K562 (cell line): ENCODE data around the gene TMEM164. TPM values are rescaled to one million over a fixed set of nuclear protein-coding genes. Genes with fewer than 3 reads are reported as not detected.

Experiments used
- KAT7 ChIP-seq: sonication (generic); formaldehyde crosslinking; IDR thresholded peaks from 2 replicates; pipeline ENCODE4 v1.8.0; 2022; ENCODE audit warnings: missing genetic modification reagents, mild to moderate bottlenecking, borderline replicate concordance
- RBM17 ChIP-seq: fragments of 200-400 bp; formaldehyde crosslinking; IDR thresholded peaks from 2 replicates; pipeline ENCODE4 v1.6.1; 2017; ENCODE audit warnings: low read depth, mild to moderate bottlenecking, low read length, borderline replicate concordance
- RCOR1 ChIP-seq, 2 experiments: IDR thresholded peaks; 2 replicates each; pipeline ENCODE4 v1.6.1; 2012; ENCODE audit warnings: low read depth in 2 of 2, low read length in 2 of 2, borderline replicate concordance in 1 of 2, improper control_type of control experiment in 1 of 2
- TEAD4 ChIP-seq, 2 experiments: sonication (generic) in 1 of 2; formaldehyde crosslinking in 1 of 2; IDR thresholded peaks; 2 replicates each; pipeline versions ENCODE4 v1.6.1 to v1.8.0; 2012 to 2022; ENCODE audit warnings: borderline replicate concordance in 1 of 2, inconsistent platforms in 1 of 2, low read length in 1 of 2, mild to moderate bottlenecking in 1 of 2, missing genetic modification reagents in 1 of 2
- ZFP1 ChIP-seq: fragments of 450-650 bp; formaldehyde crosslinking; IDR thresholded peaks from 2 replicates; pipeline ENCODE4 v1.4.0; 2020; ENCODE audit warnings: mild to moderate bottlenecking, mixed read lengths
- ZNF324 ChIP-seq: fragments of 250-450 bp; sonication (Bioruptor Pico); IDR thresholded peaks from 2 replicates; pipeline ENCODE4 v1.4.0; 2020; ENCODE audit warnings: mild to moderate bottlenecking
- ZNF586 ChIP-seq: fragments of 450-650 bp; formaldehyde crosslinking; conservative IDR thresholded peaks from 2 replicates; pipeline ENCODE4 v1.4.0; 2020; ENCODE audit warnings: mild to moderate bottlenecking, moderate library complexity
- polyA plus RNA-seq, 8 experiments: library from polyadenylated mRNA; depleted of rRNA in 4 of 8; stranded (reverse) in 5 of 8; unstranded in 3 of 8; fragments of >200 nt; fragmentation: Nextera tagmentation in 2 of 8; fragmentation: Illumina TruSeq in 1 of 8; extraction: Ambion mirVana in 2 of 8; extraction: Trizol in 1 of 8; gene quantifications; 2 replicates each; pipeline versions ENCODE4 v1.2.1 to v1.2.3, GENCODE V29; 2011 to 2014; ENCODE audit warnings: inconsistent platforms in 1 of 8, missing spikeins in 1 of 8
- total RNA-seq, 7 experiments: library from RNA; depleted of rRNA in 6 of 7; stranded (reverse); fragments of >200 nt in 6 of 7; fragmentation: Illumina TruSeq in 2 of 7; extraction: Trizol in 2 of 7; gene quantifications; 2 replicates each; pipeline versions ENCODE4 v1.2.1 to v1.2.3, GENCODE V29; 2011 to 2021; ENCODE audit warnings: low replicate concordance in 1 of 7
- TF ChIP-seq, protein P1 (sequence below), 2 experiments: fragments of 450-650 bp; conservative IDR thresholded peaks; 2 replicates each; pipeline ENCODE4 v1.6.1; 2017; ENCODE audit warnings: mild to moderate bottlenecking in 2 of 2, moderate library complexity in 2 of 2
- TF ChIP-seq, protein P2 (sequence below): fragments of 450-650 bp; IDR thresholded peaks from 2 replicates; pipeline ENCODE4 v1.6.1; 2017; ENCODE audit warnings: antibody characterized with exemption
- TF ChIP-seq, protein P3 (sequence below): sonication (generic); formaldehyde crosslinking; IDR thresholded peaks from 2 replicates; pipeline ENCODE4 v1.8.0; 2022; ENCODE audit warnings: mild to moderate bottlenecking, missing genetic modification reagents
- TF ChIP-seq, protein P4 (sequence below): fragments of 250-450 bp; sonication (Bioruptor Pico); IDR thresholded peaks from 2 replicates; pipeline ENCODE4 v1.4.0; 2020
- TF ChIP-seq, protein P5 (sequence below): fragments of 250-450 bp; sonication (Bioruptor Pico); IDR thresholded peaks from 2 replicates; pipeline ENCODE4 v1.9.0; 2021; ENCODE audit warnings: mild to moderate bottlenecking

The TMEM164 gene
- total and polyA plus RNA-seq, 9 of the 15 experiments (the other 6 are each of a cell fraction or from before 2014, with no cell fraction given), result 2.4 to 57.3 (median 23.1) TPM

DNA sequence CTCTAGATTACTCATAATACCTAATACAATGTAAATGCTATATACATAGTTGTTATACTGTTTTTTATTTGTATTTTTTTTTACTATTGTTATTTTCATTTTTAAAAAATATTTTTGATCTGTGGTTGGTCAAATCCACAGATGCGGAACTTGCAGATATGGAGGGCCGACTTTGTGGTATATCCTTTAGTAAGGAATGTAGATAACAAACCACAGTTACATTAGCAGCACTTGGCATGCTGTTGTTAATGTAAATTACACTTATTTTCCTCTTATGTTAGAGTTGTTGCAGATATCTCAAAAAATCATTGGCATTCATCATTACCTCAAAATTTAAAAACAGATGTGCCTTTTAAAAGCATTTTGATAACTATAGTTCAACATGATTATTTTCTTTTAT lies 151.0 kb downstream of the TMEM164 start (continued):
- TF ChIP-seq, protein P1, sequence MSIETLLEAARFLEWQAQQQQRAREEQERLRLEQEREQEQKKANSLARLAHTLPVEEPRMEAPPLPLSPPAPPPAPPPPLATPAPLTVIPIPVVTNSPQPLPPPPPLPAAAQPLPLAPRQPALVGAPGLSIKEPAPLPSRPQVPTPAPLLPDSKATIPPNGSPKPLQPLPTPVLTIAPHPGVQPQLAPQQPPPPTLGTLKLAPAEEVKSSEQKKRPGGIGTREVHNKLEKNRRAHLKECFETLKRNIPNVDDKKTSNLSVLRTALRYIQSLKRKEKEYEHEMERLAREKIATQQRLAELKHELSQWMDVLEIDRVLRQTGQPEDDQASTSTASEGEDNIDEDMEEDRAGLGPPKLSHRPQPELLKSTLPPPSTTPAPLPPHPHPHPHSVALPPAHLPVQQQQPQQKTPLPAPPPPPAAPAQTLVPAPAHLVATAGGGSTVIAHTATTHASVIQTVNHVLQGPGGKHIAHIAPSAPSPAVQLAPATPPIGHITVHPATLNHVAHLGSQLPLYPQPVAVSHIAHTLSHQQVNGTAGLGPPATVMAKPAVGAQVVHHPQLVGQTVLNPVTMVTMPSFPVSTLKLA (conservative IDR thresholded peaks at IDR 0.05), result no peak
- TF ChIP-seq RBM17, result no peak
- TF ChIP-seq RCOR1 (IDR thresholded peaks at IDR 0.05; ENCODE audit: borderline replicate concordance in 1 of 2, low read depth in 2 of 2, low read length in 2 of 2), result no peak
- TF ChIP-seq, protein P2, sequence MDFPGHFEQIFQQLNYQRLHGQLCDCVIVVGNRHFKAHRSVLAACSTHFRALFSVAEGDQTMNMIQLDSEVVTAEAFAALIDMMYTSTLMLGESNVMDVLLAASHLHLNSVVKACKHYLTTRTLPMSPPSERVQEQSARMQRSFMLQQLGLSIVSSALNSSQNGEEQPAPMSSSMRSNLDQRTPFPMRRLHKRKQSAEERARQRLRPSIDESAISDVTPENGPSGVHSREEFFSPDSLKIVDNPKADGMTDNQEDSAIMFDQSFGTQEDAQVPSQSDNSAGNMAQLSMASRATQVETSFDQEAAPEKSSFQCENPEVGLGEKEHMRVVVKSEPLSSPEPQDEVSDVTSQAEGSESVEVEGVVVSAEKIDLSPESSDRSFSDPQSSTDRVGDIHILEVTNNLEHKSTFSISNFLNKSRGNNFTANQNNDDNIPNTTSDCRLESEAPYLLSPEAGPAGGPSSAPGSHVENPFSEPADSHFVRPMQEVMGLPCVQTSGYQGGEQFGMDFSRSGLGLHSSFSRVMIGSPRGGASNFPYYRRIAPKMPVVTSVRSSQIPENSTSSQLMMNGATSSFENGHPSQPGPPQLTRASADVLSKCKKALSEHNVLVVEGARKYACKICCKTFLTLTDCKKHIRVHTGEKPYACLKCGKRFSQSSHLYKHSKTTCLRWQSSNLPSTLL, result no peak
- TF ChIP-seq, protein P3, sequence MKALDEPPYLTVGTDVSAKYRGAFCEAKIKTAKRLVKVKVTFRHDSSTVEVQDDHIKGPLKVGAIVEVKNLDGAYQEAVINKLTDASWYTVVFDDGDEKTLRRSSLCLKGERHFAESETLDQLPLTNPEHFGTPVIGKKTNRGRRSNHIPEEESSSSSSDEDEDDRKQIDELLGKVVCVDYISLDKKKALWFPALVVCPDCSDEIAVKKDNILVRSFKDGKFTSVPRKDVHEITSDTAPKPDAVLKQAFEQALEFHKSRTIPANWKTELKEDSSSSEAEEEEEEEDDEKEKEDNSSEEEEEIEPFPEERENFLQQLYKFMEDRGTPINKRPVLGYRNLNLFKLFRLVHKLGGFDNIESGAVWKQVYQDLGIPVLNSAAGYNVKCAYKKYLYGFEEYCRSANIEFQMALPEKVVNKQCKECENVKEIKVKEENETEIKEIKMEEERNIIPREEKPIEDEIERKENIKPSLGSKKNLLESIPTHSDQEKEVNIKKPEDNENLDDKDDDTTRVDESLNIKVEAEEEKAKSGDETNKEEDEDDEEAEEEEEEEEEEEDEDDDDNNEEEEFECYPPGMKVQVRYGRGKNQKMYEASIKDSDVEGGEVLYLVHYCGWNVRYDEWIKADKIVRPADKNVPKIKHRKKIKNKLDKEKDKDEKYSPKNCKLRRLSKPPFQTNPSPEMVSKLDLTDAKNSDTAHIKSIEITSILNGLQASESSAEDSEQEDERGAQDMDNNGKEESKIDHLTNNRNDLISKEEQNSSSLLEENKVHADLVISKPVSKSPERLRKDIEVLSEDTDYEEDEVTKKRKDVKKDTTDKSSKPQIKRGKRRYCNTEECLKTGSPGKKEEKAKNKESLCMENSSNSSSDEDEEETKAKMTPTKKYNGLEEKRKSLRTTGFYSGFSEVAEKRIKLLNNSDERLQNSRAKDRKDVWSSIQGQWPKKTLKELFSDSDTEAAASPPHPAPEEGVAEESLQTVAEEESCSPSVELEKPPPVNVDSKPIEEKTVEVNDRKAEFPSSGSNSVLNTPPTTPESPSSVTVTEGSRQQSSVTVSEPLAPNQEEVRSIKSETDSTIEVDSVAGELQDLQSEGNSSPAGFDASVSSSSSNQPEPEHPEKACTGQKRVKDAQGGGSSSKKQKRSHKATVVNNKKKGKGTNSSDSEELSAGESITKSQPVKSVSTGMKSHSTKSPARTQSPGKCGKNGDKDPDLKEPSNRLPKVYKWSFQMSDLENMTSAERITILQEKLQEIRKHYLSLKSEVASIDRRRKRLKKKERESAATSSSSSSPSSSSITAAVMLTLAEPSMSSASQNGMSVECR (CRISPR knock-in tag), result no peak
- peak; percentile 81 for TF ChIP-seq TEAD4 (IDR thresholded peaks at IDR 0.05; ENCODE audit: low read length)
- no peak for TF ChIP-seq TEAD4 (CRISPR knock-in tag; IDR thresholded peaks at IDR 0.05; ENCODE audit: borderline replicate concordance)
- no peak for TF ChIP-seq ZFP1 (CRISPR knock-in tag)
- TF ChIP-seq KAT7 (CRISPR knock-in tag), result no peak
- TF ChIP-seq ZNF586 (CRISPR knock-in tag), result no peak
- TF ChIP-seq, protein P4, sequence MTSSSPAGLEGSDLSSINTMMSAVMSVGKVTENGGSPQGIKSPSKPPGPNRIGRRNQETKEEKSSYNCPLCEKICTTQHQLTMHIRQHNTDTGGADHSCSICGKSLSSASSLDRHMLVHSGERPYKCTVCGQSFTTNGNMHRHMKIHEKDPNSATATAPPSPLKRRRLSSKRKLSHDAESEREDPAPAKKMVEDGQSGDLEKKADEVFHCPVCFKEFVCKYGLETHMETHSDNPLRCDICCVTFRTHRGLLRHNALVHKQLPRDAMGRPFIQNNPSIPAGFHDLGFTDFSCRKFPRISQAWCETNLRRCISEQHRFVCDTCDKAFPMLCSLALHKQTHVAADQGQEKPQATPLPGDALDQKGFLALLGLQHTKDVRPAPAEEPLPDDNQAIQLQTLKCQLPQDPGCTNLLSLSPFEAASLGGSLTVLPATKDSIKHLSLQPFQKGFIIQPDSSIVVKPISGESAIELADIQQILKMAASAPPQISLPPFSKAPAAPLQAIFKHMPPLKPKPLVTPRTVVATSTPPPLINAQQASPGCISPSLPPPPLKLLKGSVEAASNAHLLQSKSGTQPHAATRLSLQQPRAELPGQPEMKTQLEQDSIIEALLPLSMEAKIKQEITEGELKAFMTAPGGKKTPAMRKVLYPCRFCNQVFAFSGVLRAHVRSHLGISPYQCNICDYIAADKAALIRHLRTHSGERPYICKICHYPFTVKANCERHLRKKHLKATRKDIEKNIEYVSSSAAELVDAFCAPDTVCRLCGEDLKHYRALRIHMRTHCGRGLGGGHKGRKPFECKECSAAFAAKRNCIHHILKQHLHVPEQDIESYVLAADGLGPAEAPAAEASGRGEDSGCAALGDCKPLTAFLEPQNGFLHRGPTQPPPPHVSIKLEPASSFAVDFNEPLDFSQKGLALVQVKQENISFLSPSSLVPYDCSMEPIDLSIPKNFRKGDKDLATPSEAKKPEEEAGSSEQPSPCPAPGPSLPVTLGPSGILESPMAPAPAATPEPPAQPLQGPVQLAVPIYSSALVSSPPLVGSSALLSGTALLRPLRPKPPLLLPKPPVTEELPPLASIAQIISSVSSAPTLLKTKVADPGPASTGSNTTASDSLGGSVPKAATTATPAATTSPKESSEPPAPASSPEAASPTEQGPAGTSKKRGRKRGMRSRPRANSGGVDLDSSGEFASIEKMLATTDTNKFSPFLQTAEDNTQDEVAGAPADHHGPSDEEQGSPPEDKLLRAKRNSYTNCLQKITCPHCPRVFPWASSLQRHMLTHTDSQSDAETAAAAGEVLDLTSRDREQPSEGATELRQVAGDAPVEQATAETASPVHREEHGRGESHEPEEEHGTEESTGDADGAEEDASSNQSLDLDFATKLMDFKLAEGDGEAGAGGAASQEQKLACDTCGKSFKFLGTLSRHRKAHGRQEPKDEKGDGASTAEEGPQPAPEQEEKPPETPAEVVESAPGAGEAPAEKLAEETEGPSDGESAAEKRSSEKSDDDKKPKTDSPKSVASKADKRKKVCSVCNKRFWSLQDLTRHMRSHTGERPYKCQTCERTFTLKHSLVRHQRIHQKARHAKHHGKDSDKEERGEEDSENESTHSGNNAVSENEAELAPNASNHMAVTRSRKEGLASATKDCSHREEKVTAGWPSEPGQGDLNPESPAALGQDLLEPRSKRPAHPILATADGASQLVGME (CRISPR knock-in tag), result no peak
- TF ChIP-seq ZNF324 (CRISPR knock-in tag), result no peak
- TF ChIP-seq, protein P5, sequence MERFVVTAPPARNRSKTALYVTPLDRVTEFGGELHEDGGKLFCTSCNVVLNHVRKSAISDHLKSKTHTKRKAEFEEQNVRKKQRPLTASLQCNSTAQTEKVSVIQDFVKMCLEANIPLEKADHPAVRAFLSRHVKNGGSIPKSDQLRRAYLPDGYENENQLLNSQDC (CRISPR knock-in tag), result no peak
